HUDEP-2 (cell line): Measurements from ENCODE around the gene POLE4.

Experiments
- DNase-seq, 76 experiments: peaks; one replicate each; lab custom pipeline; 2025; ENCODE audit not compliant: unreplicated experiment in 76 of 76; lab: John Stamatoyannopoulos, UW

Gene POLE4

GRCh38 chr2:74939919-74940812, 18.3 kb upstream of the POLE4 start:
- no peak for DNase-seq

DNA sequence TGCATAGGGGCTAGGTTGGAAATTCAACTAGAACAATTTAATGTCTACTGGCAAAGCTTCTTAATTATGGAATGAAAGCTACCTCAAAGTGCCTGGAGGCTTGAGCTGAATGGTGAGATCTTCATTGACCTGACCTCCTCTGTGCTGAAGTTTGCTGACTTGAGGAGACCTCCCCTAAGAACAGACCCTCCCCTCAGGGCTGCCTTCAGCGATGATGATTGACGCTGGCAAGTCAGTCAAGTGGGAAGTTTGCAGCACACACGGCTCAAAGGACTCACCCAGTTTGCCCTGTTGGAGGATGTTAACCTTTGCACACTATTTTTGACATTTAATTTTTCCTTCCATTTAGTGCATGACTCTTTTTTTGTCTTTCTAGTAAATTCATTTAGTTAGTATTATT, 17.2 kb upstream of the POLE4 start:
- DNase-seq: no peak

DNA sequence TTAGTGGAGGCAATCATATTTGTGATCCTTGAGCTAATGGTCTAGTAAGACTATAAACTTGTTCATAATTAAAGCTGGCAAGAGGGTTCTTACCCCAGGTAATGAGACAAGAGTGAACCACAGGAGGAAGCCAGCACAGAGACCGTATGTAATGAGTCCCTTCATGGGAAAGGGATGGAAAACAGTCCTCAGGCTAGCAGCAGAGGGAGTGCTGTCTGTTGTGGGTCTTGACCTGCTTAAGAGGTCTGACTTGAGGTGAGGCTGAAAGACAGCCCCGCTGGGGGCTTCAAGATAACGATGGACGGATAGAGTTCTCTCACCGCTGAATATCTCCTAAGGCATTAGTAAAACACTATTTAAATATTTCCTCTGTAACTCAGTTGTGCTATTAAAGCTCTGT, 16.2 kb upstream of the POLE4 start:
- DNase-seq: no peak

DNA sequence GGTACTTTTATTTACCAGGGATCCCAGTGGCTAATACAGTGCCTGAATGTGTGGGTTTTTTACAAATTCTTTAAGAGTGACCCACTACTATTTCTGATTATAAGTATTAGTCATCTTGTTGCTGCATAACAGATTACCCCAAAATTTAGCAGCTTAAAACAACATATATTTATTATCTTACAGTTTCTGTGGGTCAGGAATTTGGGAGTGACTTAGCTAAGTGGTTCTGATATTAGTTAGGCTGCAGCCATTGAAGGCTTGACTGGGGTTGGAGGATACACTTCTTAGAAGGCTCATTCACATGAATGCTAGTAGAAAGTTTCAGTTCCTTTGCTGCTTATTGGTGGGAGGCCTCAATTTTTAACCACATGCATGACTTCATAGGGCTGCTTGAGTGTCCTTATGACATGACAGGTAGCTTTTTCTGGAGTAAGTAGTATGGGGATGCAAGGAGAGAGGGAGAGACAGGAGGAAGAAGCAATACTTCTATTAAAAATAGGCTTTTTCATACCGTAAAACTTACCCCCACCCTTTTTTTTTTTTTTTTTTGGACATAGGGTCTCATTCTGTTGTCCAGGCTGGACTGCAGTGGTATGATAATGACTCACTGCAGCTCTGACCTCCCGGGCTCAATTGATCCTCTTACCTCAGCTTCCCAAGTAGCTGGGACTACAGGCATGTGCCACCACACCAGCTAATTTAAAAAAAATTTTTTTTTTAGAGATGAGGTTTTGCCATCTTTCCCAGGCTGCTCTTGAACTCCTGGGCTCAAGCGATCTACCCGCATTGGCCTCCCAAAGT, 13.3 kb upstream of the POLE4 start:
- DNase-seq: no peak

GRCh38 chr2:74945788-74946331, 12.6 kb upstream of the POLE4 start:
- no peak for DNase-seq

GRCh38 chr2:74947703-74948102, 10.7 kb upstream of the POLE4 start:
- no peak for DNase-seq

GRCh38 chr2:74948779-74949178, 9.7 kb upstream of the POLE4 start:
- DNase-seq: no peak

DNA sequence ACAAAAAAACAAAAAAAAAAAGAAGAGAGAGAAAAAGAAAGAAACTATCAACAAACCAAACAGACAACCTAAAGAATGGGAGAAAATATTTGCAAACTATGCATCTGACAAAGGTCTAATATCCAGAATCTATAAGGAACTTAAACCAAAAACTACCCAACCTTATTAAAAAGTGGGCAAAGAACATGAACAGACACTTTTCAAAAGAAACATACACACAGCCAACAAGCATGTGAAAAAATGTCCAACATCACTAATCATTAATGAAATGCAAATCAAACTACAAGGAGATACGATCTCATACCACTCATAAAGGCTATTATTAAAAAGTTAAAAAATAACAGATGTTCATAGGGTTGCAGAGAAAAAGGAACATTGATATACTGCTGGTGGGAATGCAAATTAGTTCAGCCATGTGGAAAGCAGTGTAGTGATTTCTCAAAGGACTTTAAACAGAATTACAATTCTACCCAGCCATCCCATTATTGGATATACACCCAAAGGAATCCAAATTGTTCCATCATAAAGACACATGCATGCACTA, 7.2 kb upstream of the POLE4 start:
- no peak for DNase-seq

DNA sequence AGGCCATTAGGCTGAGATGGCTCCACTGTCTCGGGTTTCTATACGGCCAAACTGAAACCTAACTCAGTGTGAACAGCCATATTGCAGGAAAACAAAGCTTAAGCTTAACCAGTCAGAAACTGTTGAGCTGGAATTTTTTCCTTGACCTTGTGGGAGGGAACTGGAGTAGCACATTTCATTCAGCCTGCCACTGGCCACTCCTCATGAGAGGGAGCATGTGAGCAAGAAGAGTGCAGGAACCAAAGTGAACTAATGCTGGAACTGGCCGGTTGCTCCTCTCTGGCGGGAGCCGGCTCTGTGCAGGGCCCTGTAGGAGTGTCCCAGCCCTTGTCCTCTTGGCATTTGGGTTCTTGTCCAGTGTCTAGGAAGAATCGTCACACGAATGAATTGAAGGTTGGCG, 5.9 kb upstream of the POLE4 start:
- no peak for DNase-seq

DNA sequence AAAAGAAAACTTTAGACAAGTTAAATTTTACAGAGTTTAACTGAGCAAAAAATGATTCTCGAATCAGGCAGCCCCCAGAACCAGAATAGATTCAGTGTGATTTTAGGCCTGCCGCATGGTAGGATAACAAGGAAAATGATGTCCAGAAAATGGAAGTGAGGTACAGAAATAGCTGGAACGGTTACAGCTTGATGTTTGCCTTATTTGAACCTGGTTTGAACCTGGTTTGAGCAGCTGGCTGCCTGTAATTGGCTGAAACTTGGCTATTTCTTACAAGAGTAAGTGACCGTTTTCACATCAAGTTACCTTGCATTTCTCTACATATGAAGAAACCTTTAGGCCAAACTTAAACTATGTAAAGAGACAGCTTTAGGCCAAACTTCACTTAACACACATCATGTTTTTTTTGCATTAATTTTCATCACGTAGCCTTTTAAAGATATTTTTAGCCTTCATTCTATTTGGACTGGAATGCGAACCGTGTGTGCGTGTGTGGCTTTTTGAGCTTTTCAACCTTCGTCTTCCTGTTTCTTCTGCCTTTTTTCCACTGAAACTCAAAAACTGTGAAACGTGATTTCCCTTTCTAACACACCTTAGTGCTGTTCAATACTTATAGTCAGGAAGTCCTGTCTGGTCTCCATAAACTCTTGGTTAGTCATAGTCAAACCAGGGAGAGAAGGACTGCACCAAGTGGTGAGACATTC, 4.5 kb upstream of the POLE4 start:
- no peak for DNase-seq

GRCh38 chr2:74954500-74954874, 4.0 kb upstream of the POLE4 start:
- no peak for DNase-seq

DNA sequence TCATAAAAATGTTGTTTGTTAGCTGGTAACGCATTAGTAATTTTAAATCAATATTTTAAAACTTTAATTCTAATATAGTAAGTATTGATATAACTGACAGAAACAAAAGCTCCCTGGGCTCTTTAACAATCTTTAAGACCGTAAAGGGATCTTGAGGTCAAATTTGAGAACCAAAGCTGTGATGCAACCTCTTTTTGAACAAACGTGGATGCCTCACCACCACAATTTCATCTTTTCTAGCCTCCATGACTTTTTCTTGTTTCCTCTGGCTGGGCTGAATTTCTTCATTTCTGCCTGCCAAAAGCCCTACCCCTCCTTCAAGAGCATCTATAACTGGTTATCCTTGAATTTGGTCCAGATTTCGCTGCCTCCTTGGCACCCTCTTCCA, 563 bp upstream of the POLE4 start:
- DNase-seq: no peak

DNA sequence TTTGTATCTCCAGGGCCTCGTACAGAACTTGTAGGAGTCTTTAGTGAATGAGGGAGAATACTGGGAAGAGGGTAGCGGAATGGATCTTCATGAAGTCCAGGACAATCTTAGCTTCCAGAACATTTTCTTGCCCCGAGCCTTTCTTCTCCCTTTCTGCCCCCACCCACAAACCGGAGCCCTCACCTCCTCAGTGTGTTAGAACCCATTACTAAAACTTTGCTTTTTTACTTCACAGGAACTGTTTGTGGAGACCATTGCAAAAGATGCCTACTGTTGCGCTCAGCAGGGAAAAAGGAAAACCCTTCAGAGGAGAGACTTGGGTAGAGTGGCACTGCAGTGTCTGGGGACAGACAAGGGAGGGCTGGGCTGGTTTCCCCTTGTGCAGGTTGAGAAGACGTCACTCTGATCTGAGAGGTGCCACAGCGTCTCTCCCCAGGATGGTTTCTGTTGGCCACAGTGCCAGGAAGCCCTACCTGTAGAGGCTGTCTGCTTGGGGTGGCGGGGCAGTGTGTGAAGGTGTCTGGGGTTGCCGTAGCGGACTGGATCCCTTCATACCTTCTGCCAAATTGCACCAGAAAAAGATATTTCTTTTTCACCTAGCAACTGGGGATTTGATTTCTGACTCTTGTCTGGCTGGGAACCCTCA, 786 bp downstream of the POLE4 start:
- DNase-seq: no peak

GRCh38 chr2:74966887-74967286, 8.4 kb downstream of the POLE4 start:
- no peak for DNase-seq

DNA sequence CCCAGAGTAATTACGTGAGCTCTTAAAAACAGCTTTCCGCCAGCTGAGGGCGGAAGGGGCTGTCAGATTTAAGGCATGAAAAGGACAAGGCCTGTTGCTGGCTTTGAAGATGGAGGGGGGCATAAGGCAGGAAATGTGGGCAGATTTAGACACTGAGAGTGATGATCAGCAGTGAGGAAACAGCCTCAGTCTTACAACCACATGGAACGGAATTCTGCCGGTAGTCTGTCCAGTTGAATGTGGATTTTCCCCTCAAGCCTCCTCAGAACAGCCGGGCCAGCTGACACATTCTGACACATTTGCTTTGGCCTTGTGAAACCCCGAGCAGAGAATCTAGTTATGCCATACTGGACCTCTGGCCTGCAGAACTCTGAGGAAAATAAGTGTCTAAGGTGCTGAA, 16.6 kb downstream of the POLE4 start:
- no peak for DNase-seq

DNA sequence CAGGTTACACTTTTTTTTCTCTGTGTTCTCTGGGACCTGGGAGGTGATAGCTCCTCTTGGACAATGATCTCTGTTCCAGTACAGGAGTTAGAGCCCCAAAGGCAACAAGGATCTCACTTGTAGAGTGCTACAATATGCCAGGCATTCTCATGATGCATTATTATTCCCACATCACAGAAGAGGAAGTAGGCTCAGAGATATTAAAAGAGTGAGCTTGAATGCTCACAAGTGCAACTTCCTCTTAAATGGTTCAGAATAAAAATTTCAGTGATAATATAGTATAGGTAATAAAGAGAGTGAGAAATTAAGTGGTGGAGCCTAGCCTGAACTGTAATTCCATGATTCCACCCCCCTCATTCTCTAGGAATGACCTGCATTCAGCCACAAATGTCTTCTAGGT, 21.4 kb downstream of the POLE4 start:
- DNase-seq: no peak

GRCh38 chr2:74982577-74982976, 24.1 kb downstream of the POLE4 start:
- DNase-seq: peak in 4 of 76 experiments; percentile 1 to 26 (median 6)

- no peak for DNase-seq
These were observed 25.4 kb downstream of the POLE4 start for GRCh38 chr2:74983631-74984392.

GRCh38 chr2:74984947-74985637, 26.6 kb downstream of the POLE4 start:
- DNase-seq: no peak
